K562 (cell line): ENCODE data around the gene LYVE1. TPM values are rescaled to one million over a fixed set of nuclear protein-coding genes. Genes with fewer than 3 reads are reported as not detected.

Experiments
- ATAC-seq: fragments of 200-7000 bp; cut with Tn5 transposase; 3 replicates; pipeline ENCODE4 v1.9.1; 2020; ENCODE audit warnings: moderate library complexity
- BruUV-seq: library from RNA; stranded (reverse); fragments of 400-500 nt; replicated peaks from 2 replicates; lab custom pipeline; 2021; lab: Mats Ljungman, UMichigan
- CTCF ChIA-PET: fragments of 300-600 bp; formaldehyde crosslinking; extraction: SDS; loops from one replicate; lab custom pipeline; 2021; ENCODE audit warnings: low intra/inter-chr PET ratio; lab: Yijun Ruan, JAX
- POLR2A ChIA-PET: fragments of 300-600, 350-650 bp; sonication (Branson Sonifier 250); formaldehyde crosslinking; extraction: SDS; loops from one replicate; lab custom pipeline; 2021; ENCODE audit warnings: antibody characterized with exemption, inconsistent platforms; lab: Yijun Ruan, JAX
- DNase-seq, 4 experiments: peaks; one replicate each; pipeline versions ENCODE4 v3.0.0 to v3.0.0-alpha.2; 2011 to 2018; ENCODE audit warnings: low spot score in 3 of 4, mixed read lengths in 3 of 4; ENCODE audit errors: extremely low read depth in 1 of 4
- FAIRE-seq: peaks from 2 replicates; lab custom pipeline; 2011; peaks lifted over from hg19 to GRCh38; lab: Jason Lieb, UNC
- H2AFZ ChIP-seq: 2 replicates; pipeline ENCODE4 v1.6.0; 2011; ENCODE audit warnings: low read depth, low read length, control low read depth, inconsistent platforms
- H3K27ac ChIP-seq: fragments of 200-600 bp; 3 replicates; pipeline ENCODE4 v1.8.0; 2011; ENCODE audit warnings: low read depth, mild to moderate bottlenecking, control low read depth, inconsistent platforms, low read length, moderate library complexity, mixed read lengths; ENCODE audit errors: extremely low read depth
- H3K27me3 ChIP-seq, 2 experiments: fragments of 300-600 bp in 1 of 2; 2 replicates in 1 of 2; 3 replicates in 1 of 2; pipeline versions ENCODE4 v1.6.0 to v1.8.0; 2011; ENCODE audit warnings: inconsistent platforms in 2 of 2, low read length in 2 of 2, mild to moderate bottlenecking in 1 of 2, mixed read lengths in 1 of 2, moderate library complexity in 1 of 2; ENCODE audit not compliant: control insufficient read depth in 2 of 2, insufficient read depth in 2 of 2
- H3K36me3 ChIP-seq: fragments of 300-600 bp; 3 replicates; pipeline ENCODE4 v1.8.0; 2011; ENCODE audit warnings: mild to moderate bottlenecking, low read length, inconsistent platforms; ENCODE audit not compliant: control insufficient read depth, insufficient read depth
- H3K4me1 ChIP-seq, 2 experiments: fragments of 200-600 bp in 1 of 2; replicated peaks in 1 of 2; 2 replicates in 1 of 2; 3 replicates in 1 of 2; pipeline versions ENCODE4 v1.5.1 to v1.8.0; 2011; ENCODE audit warnings: inconsistent platforms in 2 of 2, low read length in 2 of 2, mild to moderate bottlenecking in 1 of 2, mixed read lengths in 1 of 2, moderate library complexity in 1 of 2; ENCODE audit not compliant: control insufficient read depth in 2 of 2, insufficient read depth in 2 of 2
- H3K4me2 ChIP-seq: 2 replicates; pipeline ENCODE4 v1.6.1; 2011; ENCODE audit warnings: low read length, control low read depth, inconsistent platforms, mixed read lengths; ENCODE audit not compliant: insufficient read depth
- H3K4me3 ChIP-seq: fragments of 200-600 bp; sonication (generic), shearing (Covaris generic); 2 replicates; pipeline ENCODE4 v1.5.1; 2016; ENCODE audit warnings: control low read depth, inconsistent platforms
- H3K79me2 ChIP-seq: fragments of 200-600 bp; 3 replicates; pipeline ENCODE4 v1.8.0; 2011; ENCODE audit warnings: low read length, inconsistent platforms; ENCODE audit not compliant: control insufficient read depth, insufficient read depth
- H3K9ac ChIP-seq, 2 experiments: 2 replicates each; pipeline versions ENCODE4 v1.6.0 to v1.6.1; 2011; ENCODE audit warnings: low read depth in 2 of 2, low read length in 2 of 2, control low read depth in 1 of 2, inconsistent platforms in 1 of 2, mild to moderate bottlenecking in 1 of 2, mixed read lengths in 1 of 2; ENCODE audit not compliant: insufficient read depth in 1 of 2
- H3K9me1 ChIP-seq: one replicate; pipeline ENCODE4 v1.6.0; 2011; ENCODE audit warnings: inconsistent platforms, mild to moderate bottlenecking, low read length, moderate library complexity; ENCODE audit not compliant: control insufficient read depth, insufficient read depth
- H3K9me3 ChIP-seq: replicated peaks from 2 replicates; pipeline ENCODE4 v1.5.1; 2011; ENCODE audit warnings: low read depth, low read length, inconsistent platforms; ENCODE audit not compliant: control insufficient read depth, insufficient read depth
- H4K20me1 ChIP-seq: replicated peaks from 2 replicates; pipeline ENCODE4 v1.6.1; 2011; ENCODE audit warnings: low read length, inconsistent platforms, mixed read lengths; ENCODE audit not compliant: control insufficient read depth, insufficient read depth
- AFF4 ChIP-seq: sonication (generic); formaldehyde crosslinking; IDR thresholded peaks from 2 replicates; pipeline ENCODE4 v1.8.0; 2023; ENCODE audit warnings: mild to moderate bottlenecking, missing genetic modification reagents
- CHD4 ChIP-seq: fragments of 200-600 bp; sonication (generic); IDR thresholded peaks from 3 replicates; pipeline ENCODE4 v1.6.1; 2012; ENCODE audit warnings: low read depth, mild to moderate bottlenecking, mixed read lengths, low read length, inconsistent platforms; ENCODE audit not compliant: insufficient read depth, insufficient replicate concordance, poor library complexity, severe bottlenecking
- CTBP1 ChIP-seq: fragments of 450-650 bp; IDR thresholded peaks from 2 replicates; pipeline ENCODE4 v1.6.1; 2016; ENCODE audit warnings: borderline replicate concordance
- E2F6 ChIP-seq, 2 experiments: IDR thresholded peaks; 2 replicates each; pipeline ENCODE4 v1.6.1; 2011; ENCODE audit warnings: borderline replicate concordance in 1 of 2, control low read depth in 1 of 2, low read depth in 1 of 2, low read length in 1 of 2, mild to moderate bottlenecking in 1 of 2, mixed read lengths in 1 of 2, moderate library complexity in 1 of 2; ENCODE audit not compliant: insufficient read depth in 1 of 2, insufficient read length in 1 of 2, poor library complexity in 1 of 2, severe bottlenecking in 1 of 2; ENCODE audit errors: extremely low read depth in 1 of 2
- NONO ChIP-seq, 2 experiments: fragments of 200-400 bp in 1 of 2; fragments of 450-650 bp in 1 of 2; formaldehyde crosslinking in 1 of 2; IDR thresholded peaks; 2 replicates each; pipeline ENCODE4 v1.6.1; 2017; ENCODE audit warnings: low read depth in 2 of 2, mild to moderate bottlenecking in 2 of 2, moderate library complexity in 2 of 2, low read length in 1 of 2
- TRIM28 ChIP-seq: fragments of 450-650 bp; IDR thresholded peaks from 2 replicates; pipeline ENCODE4 v1.6.1; 2017
- ZNF232 ChIP-seq: sonication (generic); formaldehyde crosslinking; IDR thresholded peaks from 2 replicates; pipeline ENCODE4 v1.8.0; 2022; ENCODE audit warnings: mild to moderate bottlenecking, missing genetic modification reagents
- WGBS: fragments of 100-300 bp; shearing (Covaris generic); methylation state at CpG from one replicate; pipeline ENCODE4 v1.1.6; 2016; ENCODE audit warnings: low coverage, mixed read lengths; ENCODE audit not compliant: insufficient coverage; ENCODE audit errors: missing lambda C conversion rate; 5-methylcytosine and 5-hydroxymethylcytosine counted together
- in situ Hi-C: fragments of 300-500 bp; cut with MboI; formaldehyde crosslinking; loops from 4 replicates; pipeline ENCODE4 v1.15.0; 2018; ENCODE audit warnings: inconsistent platforms, mixed read lengths
- intact Hi-C: fragments of 100-400 bp; cut with micrococcal nuclease; formaldehyde crosslinking; loops from 2 replicates; pipeline ENCODE4 v1.14.2; 2022
- polyA plus RNA-seq, 8 experiments: library from polyadenylated mRNA; depleted of rRNA in 4 of 8; stranded (reverse) in 5 of 8; unstranded in 3 of 8; fragments of >200 nt; fragmentation: Nextera tagmentation in 2 of 8; fragmentation: Illumina TruSeq in 1 of 8; extraction: Ambion mirVana in 2 of 8; extraction: Trizol in 1 of 8; gene quantifications; 2 replicates each; pipeline versions ENCODE4 v1.2.1 to v1.2.3, GENCODE V29; 2011 to 2014; ENCODE audit warnings: inconsistent platforms in 1 of 8, missing spikeins in 1 of 8
- total RNA-seq, 7 experiments: library from RNA; depleted of rRNA in 6 of 7; stranded (reverse); fragments of >200 nt in 6 of 7; fragmentation: Illumina TruSeq in 2 of 7; extraction: Trizol in 2 of 7; gene quantifications; 2 replicates each; pipeline versions ENCODE4 v1.2.1 to v1.2.3, GENCODE V29; 2011 to 2021; ENCODE audit warnings: low replicate concordance in 1 of 7

The LYVE1 gene
- total and polyA plus RNA-seq, 9 of the 15 experiments (the other 6 are each of a cell fraction or from before 2014, with no cell fraction given) = 0.06 to 1.1 (median 0.14) TPM; not detected in 1

- H3K9me1 ChIP-seq = no peaks in the 10 kb centered on the region
- no peak overlapping the region for H3K9ac ChIP-seq
- BruUV-seq = no TSS peak
- H3K4me1 ChIP-seq = 0 out of 5 replicates have a peak, but pooled peaks cover 0 to 4% of the 10 kb centered on the region in 2 experiments
- H3K27me3 ChIP-seq = no peaks in the 10 kb centered on the region
- POLR2A ChIA-PET = interaction anchor here (1.0 to 2.0 kb wide), 2 partner anchors 10 to 13 kb away, joined by 4 to 12 read pairs; no protein-coding TSS in a partner anchor
- H2AFZ ChIP-seq = no peak overlapping the region
- CTCF ChIA-PET = no interaction called here
- FAIRE-seq (no peak), ATAC-seq (no peak; the same call in 2 of the 3 replicates), DNase-seq (no peak)
- no peak overlapping the region for H3K4me2 ChIP-seq
- 84% methylated on average over 2 of the region's 2 CpGs for WGBS
- in situ Hi-C loops = loop anchor here (25.0 kb wide), 1 partner anchor 218 kb away; no protein-coding TSS in a partner anchor
- H3K79me2 ChIP-seq = no peaks in the 10 kb centered on the region
- H3K9me3 ChIP-seq = no peaks in the 10 kb centered on the region
- TF ChIP-seq AFF4 (CRISPR knock-in tag) (no peak), NONO (IDR thresholded peaks at IDR 0.05; ENCODE audit: low read depth in 2 of 2, low read length in 1 of 2) (no peak), E2F6 (IDR thresholded peaks at IDR 0.05; ENCODE audit: borderline replicate concordance in 1 of 2, extremely low read depth in 1 of 2, insufficient read depth in 1 of 2, insufficient read length in 1 of 2, low read depth in 1 of 2, low read length in 1 of 2, poor library complexity in 1 of 2, severe bottlenecking in 1 of 2) (no peak), ZNF232 (CRISPR knock-in tag) (no peak), TRIM28 (no peak), CHD4 (no peak), CTBP1 (no peak)
- no peak overlapping the region for H3K4me3 ChIP-seq
- peaks cover 60% of the 10 kb centered on the region for H3K36me3 ChIP-seq
- intact Hi-C loops = loop anchor here (5.0 kb wide), 1 partner anchor 218 kb away; no protein-coding TSS in a partner anchor
- no peak overlapping the region for H3K27ac ChIP-seq
- H4K20me1 ChIP-seq = no peaks in the 10 kb centered on the region
Observed at GRCh38 chr11:10519630-10520029, 48.8 kb downstream of the LYVE1 start.
